Stimulated activated CD4-positive, alpha-beta T cell treated with anti-CD3 and anti-CD28 coated beads, Interleukin-2, amount 100 ng/mL, for 48 hours (primary cell): Measurements from ENCODE around the gene ADCY2.

Experiments
- DNase-seq, 2 donors: peaks; one replicate each; pipeline ENCODE4 v3.0.0-alpha.2; 2020

The ADCY2 gene

GRCh38 chr5:7395947-7396712 lies at the start of gene ADCY2:
ADCY2 (plus strand) TSS chr5:7396138; CDS start chr5:7396297, 159 bp downstream.
- DNase-seq, result no peak

GRCh38 chr5:7347377-7347776 lies 48.6 kb upstream of the ADCY2 start:
- no peak for DNase-seq

- no peak for DNase-seq
These were observed 47.6 kb upstream of the ADCY2 start for GRCh38 chr5:7348168-7348854.

GRCh38 chr5:7361593-7361992 lies 34.3 kb upstream of the ADCY2 start:
- no peak for DNase-seq

GRCh38 chr5:7363067-7363677 lies 32.8 kb upstream of the ADCY2 start:
- no peak for DNase-seq

- no peak for DNase-seq
These were observed 31.6 kb upstream of the ADCY2 start for GRCh38 chr5:7364226-7364875.

GRCh38 chr5:7367780-7368179 lies 28.2 kb upstream of the ADCY2 start:
- DNase-seq, result no peak

GRCh38 chr5:7372399-7372798 lies 23.5 kb upstream of the ADCY2 start:
- DNase-seq, result no peak

- DNase-seq, result no peak
These were observed 21.8 kb upstream of the ADCY2 start for GRCh38 chr5:7374186-7374585.

- no peak for DNase-seq
These were observed 20.5 kb upstream of the ADCY2 start for GRCh38 chr5:7375457-7375856.

GRCh38 chr5:7376871-7377270 lies 19.1 kb upstream of the ADCY2 start:
- no peak for DNase-seq

- DNase-seq, result no peak
These were observed 18.2 kb upstream of the ADCY2 start for GRCh38 chr5:7377761-7378160.

GRCh38 chr5:7382588-7382987 lies 13.3 kb upstream of the ADCY2 start:
- no peak for DNase-seq

GRCh38 chr5:7385681-7386080 lies 10.3 kb upstream of the ADCY2 start:
- DNase-seq, result no peak

GRCh38 chr5:7388553-7388952 lies 7.4 kb upstream of the ADCY2 start:
- no peak for DNase-seq

GRCh38 chr5:7391215-7391614 lies 4.7 kb upstream of the ADCY2 start:
- DNase-seq, result no peak

- DNase-seq, result no peak
These were observed 3.9 kb upstream of the ADCY2 start for GRCh38 chr5:7391814-7392692.

- no peak for DNase-seq
These were observed 3.3 kb upstream of the ADCY2 start for GRCh38 chr5:7392693-7393024.

GRCh38 chr5:7393921-7394799 lies 1.8 kb upstream of the ADCY2 start:
- no peak for DNase-seq

GRCh38 chr5:7394889-7395431 lies 978 bp upstream of the ADCY2 start:
- DNase-seq, result no peak

GRCh38 chr5:7395432-7395946 lies 449 bp upstream of the ADCY2 start:
- DNase-seq, result no peak
